Neuron (in vitro differentiated cells): ENCODE measurements around the gene FUT4.

Experiments
- H2AFZ ChIP-seq: one replicate; pipeline ENCODE4 v1.6.1; 2013; ENCODE audit warnings: low read depth, mild to moderate bottlenecking, inconsistent platforms, low read length, moderate library complexity
- H3K27me3 ChIP-seq: one replicate; pipeline ENCODE4 v1.6.1; 2013; ENCODE audit warnings: low read length; ENCODE audit not compliant: insufficient read depth
- H3K36me3 ChIP-seq: one replicate; pipeline ENCODE4 v1.6.1; 2013; ENCODE audit warnings: low read length; ENCODE audit not compliant: insufficient read depth
- H3K4me1 ChIP-seq: one replicate; pipeline ENCODE4 v1.6.1; 2013; ENCODE audit warnings: low read length; ENCODE audit not compliant: insufficient read depth
- H3K4me3 ChIP-seq: 2 replicates; pipeline ENCODE4 v1.5.1; 2013; ENCODE audit warnings: mild to moderate bottlenecking, low read length, moderate library complexity
- H3K9me3 ChIP-seq: one replicate; pipeline ENCODE4 v1.6.1; 2013; ENCODE audit warnings: low read length

Gene FUT4

DNA sequence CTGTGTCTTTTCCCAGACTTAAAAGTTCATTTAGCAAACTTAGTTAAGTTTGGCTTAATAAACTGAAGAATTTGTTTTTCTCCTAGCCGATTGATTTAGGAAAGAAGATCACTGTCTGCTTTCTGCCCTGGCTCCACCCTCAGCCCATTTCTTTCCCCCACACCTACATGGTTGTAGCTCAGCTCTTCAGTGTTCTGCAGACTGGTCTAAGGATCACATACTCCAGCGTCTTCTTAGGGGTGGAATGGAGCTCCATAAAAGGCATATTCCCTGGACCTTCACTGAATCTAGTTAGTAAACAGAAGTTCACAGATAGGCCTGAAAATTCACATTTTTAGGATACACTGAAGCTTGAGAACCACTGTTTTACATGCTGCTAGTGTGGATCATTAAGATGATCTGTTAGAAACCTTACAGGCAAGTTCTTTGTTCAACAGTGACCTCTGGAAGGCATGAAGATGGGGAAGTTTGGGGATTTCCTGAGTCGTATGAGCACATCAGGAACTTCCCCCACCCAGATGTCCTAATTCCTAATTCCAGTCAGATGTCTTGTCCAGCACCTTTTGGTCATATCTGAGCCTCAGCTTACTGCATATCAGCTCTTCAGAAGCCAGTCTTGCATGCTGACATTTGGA is 40.3 kb downstream of the FUT4 start:
- no peaks in the 10 kb centered on the region for H3K9me3 ChIP-seq
- no peak overlapping the region for H2AFZ ChIP-seq
- H3K27me3 ChIP-seq = peaks cover 6% of the 10 kb centered on the region
- no peak overlapping the region for H3K4me3 ChIP-seq
- no peaks in the 10 kb centered on the region for H3K36me3 ChIP-seq
- no peaks in the 10 kb centered on the region for H3K4me1 ChIP-seq

DNA sequence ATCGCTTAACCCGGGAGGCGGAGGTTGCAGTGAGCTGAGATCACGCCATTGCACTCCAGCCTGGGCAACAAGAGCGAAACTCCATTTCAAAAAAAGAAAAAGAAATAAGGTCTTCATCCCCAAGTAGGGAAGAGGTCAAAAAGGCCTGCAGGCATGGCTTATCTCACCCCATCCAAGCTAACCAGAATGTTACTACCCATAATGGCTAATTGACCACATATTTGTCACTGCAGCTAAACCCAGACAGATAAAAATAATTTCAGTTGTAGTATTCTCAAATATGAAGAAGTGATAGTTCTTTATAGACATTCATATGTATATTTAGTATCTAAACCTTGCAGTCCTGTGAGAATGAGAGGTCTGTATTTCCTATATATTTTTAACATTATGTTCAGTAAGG is 41.3 kb downstream of the FUT4 start:
- Histone ChIP-seq H2AFZ (no peak overlapping the region), H3K9me3 (no peaks in the 10 kb centered on the region), H3K4me3 (no peak overlapping the region), H3K4me1 (no peaks in the 10 kb centered on the region), H3K36me3 (no peaks in the 10 kb centered on the region), H3K27me3 (peaks cover 6% of the 10 kb centered on the region)

DNA sequence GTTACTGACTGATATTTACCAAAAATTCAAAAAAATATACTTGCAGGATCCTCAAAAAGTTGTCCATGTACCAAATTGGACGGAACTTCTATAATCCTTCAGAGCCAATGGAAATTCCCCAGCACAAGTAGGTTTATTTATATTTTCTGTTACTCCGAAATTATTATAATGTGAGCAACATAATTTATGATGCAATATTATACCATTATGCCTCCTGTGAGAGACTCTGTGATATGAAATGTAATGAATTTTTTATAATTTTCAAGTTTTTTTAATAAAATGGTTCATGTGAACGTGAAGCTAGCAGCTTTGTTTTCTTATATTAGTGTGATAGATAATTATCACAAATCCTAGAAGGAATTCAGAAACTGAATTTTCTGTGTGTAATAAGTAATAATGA is 41.7 kb downstream of the FUT4 start:
- Histone ChIP-seq H3K4me1 (no peaks in the 10 kb centered on the region), H3K9me3 (no peaks in the 10 kb centered on the region)

DNA sequence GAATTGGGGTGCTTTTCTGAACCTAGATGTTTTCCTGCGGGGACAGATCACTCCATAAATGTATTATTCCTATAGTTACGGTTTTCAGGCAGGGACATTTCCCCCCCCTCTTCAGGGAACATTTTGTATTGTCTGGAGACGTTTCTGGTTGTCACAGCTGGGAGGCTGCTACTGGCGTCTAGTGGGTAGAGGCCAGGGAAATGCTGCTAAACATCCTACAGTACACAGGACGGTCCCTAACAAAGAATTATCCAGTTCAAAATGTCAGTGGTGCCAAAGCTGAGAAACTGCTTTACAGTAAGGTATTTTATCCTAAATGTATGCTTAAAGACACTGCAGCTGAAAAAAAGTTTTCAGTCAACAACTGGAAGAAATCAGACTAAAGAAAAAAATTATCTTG is 42.8 kb downstream of the FUT4 start:
- Histone ChIP-seq H3K9me3 (no peaks in the 10 kb centered on the region), H3K27me3 (peaks cover 10% of the 10 kb centered on the region), H3K4me3 (no peak overlapping the region), H3K36me3 (no peaks in the 10 kb centered on the region), H2AFZ (no peak overlapping the region), H3K4me1 (no peaks in the 10 kb centered on the region)

More for the DNA sequence above, 41.7 kb downstream of the FUT4 start:
- Histone ChIP-seq H3K27me3 (peaks cover 6% of the 10 kb centered on the region), H2AFZ (no peak overlapping the region), H3K4me3 (no peak overlapping the region), H3K36me3 (no peaks in the 10 kb centered on the region)

DNA sequence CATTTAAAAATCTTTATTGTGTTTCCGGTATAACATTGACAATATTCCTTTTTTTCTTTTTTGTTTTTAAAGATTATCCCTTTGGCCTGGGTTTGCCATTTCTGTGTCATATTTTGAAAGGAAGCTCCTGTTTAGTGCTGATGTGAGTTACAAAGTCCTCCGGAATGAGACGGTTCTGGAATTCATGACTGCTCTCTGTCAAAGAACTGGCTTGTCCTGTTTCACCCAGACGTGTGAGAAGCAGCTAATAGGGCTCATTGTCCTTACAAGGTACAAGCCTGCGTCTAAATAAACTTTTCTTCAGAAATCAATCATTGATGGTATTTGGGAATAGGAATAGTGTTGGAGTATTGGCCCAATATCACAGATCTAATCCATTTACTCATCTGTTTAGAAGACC is 43.3 kb downstream of the FUT4 start:
- no peaks in the 10 kb centered on the region for H3K9me3 ChIP-seq
- H3K27me3 ChIP-seq = peaks cover 11% of the 10 kb centered on the region
- no peaks in the 10 kb centered on the region for H3K4me1 ChIP-seq

DNA sequence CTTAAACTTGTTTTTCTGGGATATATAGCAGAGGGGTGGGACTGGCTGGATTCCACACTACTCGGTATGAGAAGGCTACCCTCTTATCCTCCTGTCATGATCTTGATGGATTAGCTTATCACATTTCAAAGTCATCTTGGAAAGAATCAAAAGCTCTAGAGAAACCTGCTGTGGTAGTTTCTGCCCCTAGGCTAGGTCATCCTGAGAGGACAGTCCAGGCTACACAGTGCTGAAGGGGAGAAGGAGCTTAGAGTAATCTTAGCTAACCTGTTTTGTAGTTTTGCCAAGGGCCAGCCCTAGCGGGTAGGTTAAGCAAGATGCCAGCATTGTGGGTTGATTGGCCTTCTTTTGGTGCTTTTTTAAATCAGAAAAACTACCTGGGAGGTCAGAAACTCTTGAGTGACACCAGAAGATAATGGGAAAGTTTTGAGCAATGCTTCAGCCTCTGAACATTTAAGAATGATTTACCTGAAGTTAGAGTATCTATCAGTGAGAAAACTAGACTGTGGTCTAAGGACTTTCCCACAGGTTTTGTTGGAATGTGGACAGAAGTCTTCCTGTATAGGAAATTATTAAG is 44.7 kb downstream of the FUT4 start:
- H3K9me3 ChIP-seq = no peaks in the 10 kb centered on the region
- no peaks in the 10 kb centered on the region for H3K4me1 ChIP-seq
- H3K36me3 ChIP-seq = no peaks in the 10 kb centered on the region
- no peak overlapping the region for H2AFZ ChIP-seq
- H3K27me3 ChIP-seq = peaks cover 13% of the 10 kb centered on the region
- H3K4me3 ChIP-seq = no peak overlapping the region

More for the DNA sequence above, 43.3 kb downstream of the FUT4 start:
- Histone ChIP-seq H3K4me3 (no peak overlapping the region), H2AFZ (no peak overlapping the region), H3K36me3 (no peaks in the 10 kb centered on the region)

DNA sequence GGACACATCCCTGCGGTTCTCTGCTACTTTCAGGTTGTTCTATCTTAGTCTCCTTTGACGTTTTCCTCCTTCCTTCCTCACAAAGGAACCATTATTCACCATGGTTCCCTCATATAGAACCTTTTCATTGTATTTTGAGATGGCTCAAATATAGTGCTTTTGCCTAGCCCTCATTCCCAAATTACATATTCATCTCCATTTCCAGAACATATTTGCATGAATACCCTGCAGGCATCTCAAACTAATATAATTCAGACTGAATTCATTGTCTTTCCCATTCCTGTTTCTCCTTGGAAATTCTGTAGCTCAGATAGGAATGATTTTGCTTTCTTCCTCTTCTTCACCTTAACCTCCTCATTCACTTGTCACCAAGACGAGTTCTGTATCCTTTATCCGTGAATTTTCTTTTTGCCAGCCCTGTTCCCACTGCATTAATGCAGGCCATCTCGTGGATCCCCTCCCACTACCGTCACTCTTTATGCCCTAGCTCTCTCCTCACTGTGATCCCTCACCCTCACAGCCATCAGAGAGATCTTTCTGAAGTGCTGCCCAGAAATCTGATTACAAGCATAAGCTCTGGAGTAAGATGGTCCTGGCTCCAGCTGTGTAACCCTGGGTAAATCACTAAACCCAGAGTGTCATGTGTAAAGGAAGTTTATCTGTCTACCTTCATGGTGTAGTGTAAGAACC is 46.8 kb downstream of the FUT4 start:
- Histone ChIP-seq H3K4me1 (no peaks in the 10 kb centered on the region), H2AFZ (no peak overlapping the region), H3K27me3 (peaks cover 13% of the 10 kb centered on the region), H3K9me3 (no peaks in the 10 kb centered on the region), H3K4me3 (no peak overlapping the region), H3K36me3 (no peaks in the 10 kb centered on the region)

DNA sequence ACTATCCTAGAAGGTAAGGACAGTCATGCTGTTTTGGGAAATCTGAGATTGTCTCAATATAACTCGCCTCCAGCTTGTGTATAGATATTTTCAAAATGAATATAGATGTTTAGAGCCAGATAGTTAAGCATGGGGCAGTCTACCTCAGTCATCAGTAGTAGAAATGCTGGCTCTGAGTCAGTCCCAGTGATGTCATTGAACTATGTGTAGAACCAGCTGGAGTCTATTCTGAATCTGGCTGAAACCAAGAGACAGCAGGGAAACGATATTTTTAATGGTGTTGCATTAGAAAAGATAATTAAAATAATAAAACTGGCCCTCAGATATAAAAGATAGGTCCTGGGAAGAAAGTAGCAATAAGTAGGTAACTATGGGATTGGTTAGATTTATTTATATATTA is 49.3 kb downstream of the FUT4 start:
- Histone ChIP-seq H3K27me3 (peaks cover 10% of the 10 kb centered on the region), H3K9me3 (no peaks in the 10 kb centered on the region), H2AFZ (no peak overlapping the region), H3K4me3 (no peak overlapping the region), H3K4me1 (no peaks in the 10 kb centered on the region), H3K36me3 (no peaks in the 10 kb centered on the region)

DNA sequence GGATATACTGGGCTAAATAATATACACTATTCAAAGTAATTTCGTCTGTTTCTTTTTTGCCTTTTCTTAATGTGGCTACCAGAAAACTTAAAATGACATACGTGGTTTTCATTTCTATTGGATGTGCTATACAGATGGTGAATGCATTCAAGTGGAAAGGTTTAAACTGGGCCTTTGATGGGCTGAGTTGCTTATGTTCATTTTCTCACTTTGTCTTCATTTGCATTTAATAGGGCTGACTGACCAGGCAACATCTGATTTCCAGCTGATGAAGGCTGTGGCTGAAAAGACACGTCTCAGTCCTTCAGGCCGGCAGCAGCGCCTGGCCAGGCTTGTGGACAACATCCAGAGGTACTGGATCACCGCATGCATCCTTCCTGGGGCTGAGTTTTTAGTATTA is 51.4 kb downstream of the FUT4 start:
- no peaks in the 10 kb centered on the region for H3K9me3 ChIP-seq
- no peaks in the 10 kb centered on the region for H3K36me3 ChIP-seq
- no peak overlapping the region for H2AFZ ChIP-seq
- peaks cover 7% of the 10 kb centered on the region for H3K27me3 ChIP-seq
- no peak overlapping the region for H3K4me3 ChIP-seq
- H3K4me1 ChIP-seq = no peaks in the 10 kb centered on the region

DNA sequence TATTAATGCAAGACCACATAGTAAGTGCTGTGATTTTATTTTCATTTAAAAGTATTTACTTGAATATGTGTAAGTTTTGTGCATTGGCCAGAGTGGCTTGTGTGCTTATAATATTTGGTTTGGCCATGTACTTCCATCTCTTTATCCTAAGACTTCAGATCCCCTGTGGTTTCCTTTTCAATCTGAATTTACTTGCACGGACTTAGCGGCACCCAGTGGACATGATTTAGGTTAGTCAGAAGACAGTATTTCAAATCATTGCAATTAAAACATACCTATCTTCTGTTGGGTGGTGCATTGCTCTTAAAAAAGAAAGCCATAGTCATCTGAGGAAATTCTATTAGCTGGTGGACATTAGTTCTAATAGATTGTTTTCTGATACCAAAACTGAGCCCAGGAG is 54.2 kb downstream of the FUT4 start:
- H2AFZ ChIP-seq = no peak overlapping the region
- H3K4me1 ChIP-seq = no peaks in the 10 kb centered on the region
- H3K9me3 ChIP-seq = no peaks in the 10 kb centered on the region

More for the DNA sequence above, 54.2 kb downstream of the FUT4 start:
- no peaks in the 10 kb centered on the region for H3K27me3 ChIP-seq
- H3K36me3 ChIP-seq = no peaks in the 10 kb centered on the region
- no peak overlapping the region for H3K4me3 ChIP-seq
